ENCODE measurements around the gene COMT.

The COMT gene

DNA sequence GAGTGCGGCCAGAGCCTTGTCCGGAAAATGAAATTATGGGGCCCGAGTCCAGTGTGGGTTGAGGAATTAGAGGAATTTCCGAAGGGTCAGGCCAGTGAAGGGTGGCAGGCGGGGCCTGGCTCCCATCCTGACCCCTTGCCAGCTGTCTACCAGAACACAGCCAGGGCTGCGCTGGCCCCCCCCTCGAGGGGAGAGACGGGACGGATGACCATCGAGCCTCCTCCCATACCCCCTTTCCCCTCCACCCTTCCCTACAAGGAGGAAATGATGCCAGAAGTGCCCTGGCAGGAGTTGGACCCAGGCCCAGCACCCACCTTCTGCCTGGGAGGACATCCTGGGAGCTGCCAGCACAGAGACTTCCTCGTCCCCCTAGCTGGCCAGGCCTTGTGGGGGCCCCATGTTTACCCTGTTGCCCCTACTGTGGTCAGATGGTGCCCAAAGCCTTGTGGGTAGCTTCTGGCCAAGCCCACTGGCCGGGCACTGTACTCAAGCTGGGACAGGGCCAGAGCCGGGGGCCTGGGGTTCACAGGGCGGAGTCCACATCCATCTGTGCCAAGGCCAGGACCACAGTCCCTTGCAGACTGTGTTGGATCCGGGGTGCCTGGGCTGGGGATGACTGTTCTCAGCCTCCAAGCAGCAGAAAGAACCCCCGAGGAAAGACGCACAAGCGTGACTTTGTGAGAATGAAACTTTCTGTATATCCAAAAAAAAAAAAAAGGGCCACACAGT lies 54.2 kb downstream of the COMT start:
- Histone ChIP-seq H2AFZ (ENCODE audit: low read depth, low read length) (no peak overlapping the region), H3K79me2 (ENCODE audit: insufficient read depth, low read length) (no peaks in the 10 kb centered on the region), H3K4me3 (ENCODE audit: low read depth in 1 of 2, low read length in 2 of 2) (no peak overlapping the region), H3K9ac (ENCODE audit: low read depth, low read length) (no peak overlapping the region), H3K4me2 (ENCODE audit: insufficient read depth, low read length) (no peak overlapping the region), H3K9me3 (ENCODE audit: insufficient read depth, low read length, severe bottlenecking) (no peaks in the 10 kb centered on the region), H3K4me1 (ENCODE audit: insufficient read depth, low read length) (no peaks in the 10 kb centered on the region), H3K27me3 (ENCODE audit: insufficient read depth, low read length, poor library complexity) (no peaks in the 10 kb centered on the region), H4K20me1 (ENCODE audit: insufficient read depth, low read length) (peaks cover 23% of the 10 kb centered on the region; the same call in 1 of the 2 replicates), H3K36me3 (ENCODE audit: insufficient read depth, low read length) (no peaks in the 10 kb centered on the region), H3K27ac (ENCODE audit: low read length) (no peak overlapping the region)
- ATAC-seq (ENCODE audit: insufficient read depth, low read depth) (no peak), DNase-seq (no peak)
- TF ChIP-seq, protein P1, sequence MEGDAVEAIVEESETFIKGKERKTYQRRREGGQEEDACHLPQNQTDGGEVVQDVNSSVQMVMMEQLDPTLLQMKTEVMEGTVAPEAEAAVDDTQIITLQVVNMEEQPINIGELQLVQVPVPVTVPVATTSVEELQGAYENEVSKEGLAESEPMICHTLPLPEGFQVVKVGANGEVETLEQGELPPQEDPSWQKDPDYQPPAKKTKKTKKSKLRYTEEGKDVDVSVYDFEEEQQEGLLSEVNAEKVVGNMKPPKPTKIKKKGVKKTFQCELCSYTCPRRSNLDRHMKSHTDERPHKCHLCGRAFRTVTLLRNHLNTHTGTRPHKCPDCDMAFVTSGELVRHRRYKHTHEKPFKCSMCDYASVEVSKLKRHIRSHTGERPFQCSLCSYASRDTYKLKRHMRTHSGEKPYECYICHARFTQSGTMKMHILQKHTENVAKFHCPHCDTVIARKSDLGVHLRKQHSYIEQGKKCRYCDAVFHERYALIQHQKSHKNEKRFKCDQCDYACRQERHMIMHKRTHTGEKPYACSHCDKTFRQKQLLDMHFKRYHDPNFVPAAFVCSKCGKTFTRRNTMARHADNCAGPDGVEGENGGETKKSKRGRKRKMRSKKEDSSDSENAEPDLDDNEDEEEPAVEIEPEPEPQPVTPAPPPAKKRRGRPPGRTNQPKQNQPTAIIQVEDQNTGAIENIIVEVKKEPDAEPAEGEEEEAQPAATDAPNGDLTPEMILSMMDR (IDR thresholded peaks at IDR 0.05; ENCODE audit: borderline replicate concordance, extremely low read depth, low read length, poor library complexity, severe bottlenecking): no peak
- no peak for TF ChIP-seq EZH2 (IDR thresholded peaks at IDR 0.05; ENCODE audit: borderline replicate concordance, low read depth, low read length, severe bottlenecking)

DNA sequence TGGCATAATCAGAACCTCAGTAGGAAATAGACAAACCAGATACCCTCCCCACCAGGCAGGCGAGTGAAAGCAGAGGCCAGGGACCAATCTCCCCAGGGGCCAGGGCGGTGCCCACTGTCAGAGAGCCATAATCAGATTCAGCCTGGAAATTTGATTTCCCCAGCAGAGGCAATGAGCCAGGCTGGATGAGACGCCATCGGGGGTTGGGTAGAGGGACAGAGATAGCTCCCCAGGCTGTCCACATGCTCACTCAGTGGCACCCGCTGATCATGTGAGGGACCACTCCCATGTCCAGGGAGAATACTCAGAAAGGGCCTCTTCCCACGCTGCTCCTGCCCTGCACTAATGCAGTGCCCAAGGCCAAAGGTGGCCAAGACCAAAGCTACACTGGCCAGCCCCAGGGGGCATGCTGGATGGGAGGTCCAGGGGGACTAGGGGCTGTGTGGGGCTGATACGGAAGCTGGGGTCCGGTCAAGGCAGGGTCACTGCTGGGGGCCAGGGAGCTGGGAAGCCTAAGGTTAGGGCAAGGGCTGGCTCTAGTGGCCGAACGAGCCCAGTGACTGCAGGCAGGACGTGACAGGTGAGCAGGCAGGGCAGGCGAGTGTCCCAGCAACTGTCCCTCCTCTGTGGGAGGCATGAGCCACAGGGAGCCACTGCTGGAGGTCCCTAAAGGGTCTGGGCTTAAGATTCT lies 55.3 kb downstream of the COMT start:
- H2AFZ ChIP-seq (ENCODE audit: low read depth, low read length): no peak overlapping the region
- H3K4me2 ChIP-seq (ENCODE audit: insufficient read depth, low read length): no peak overlapping the region
- TF ChIP-seq EZH2 (IDR thresholded peaks at IDR 0.05; ENCODE audit: borderline replicate concordance, low read depth, low read length, severe bottlenecking): no peak
- TF ChIP-seq, protein P1 (IDR thresholded peaks at IDR 0.05; ENCODE audit: borderline replicate concordance, extremely low read depth, low read length, poor library complexity, severe bottlenecking): no peak
- ATAC-seq (ENCODE audit: insufficient read depth, low read depth) (no peak), DNase-seq (no peak)
- no peak overlapping the region for H3K27ac ChIP-seq (ENCODE audit: low read length)
- no peaks in the 10 kb centered on the region for H3K36me3 ChIP-seq (ENCODE audit: insufficient read depth, low read length)
- H3K9ac ChIP-seq (ENCODE audit: low read depth, low read length): no peak overlapping the region
- no peaks in the 10 kb centered on the region for H3K9me3 ChIP-seq (ENCODE audit: insufficient read depth, low read length, severe bottlenecking)
- no peaks in the 10 kb centered on the region for H3K27me3 ChIP-seq (ENCODE audit: insufficient read depth, low read length, poor library complexity)
- no peaks in the 10 kb centered on the region for H3K79me2 ChIP-seq (ENCODE audit: insufficient read depth, low read length)
- no peaks in the 10 kb centered on the region for H3K4me1 ChIP-seq (ENCODE audit: insufficient read depth, low read length)
- peaks cover 18% of the 10 kb centered on the region; the same call in 1 of the 2 replicates for H4K20me1 ChIP-seq (ENCODE audit: insufficient read depth, low read length)
- no peak overlapping the region for H3K4me3 ChIP-seq (ENCODE audit: low read depth in 1 of 2, low read length in 2 of 2)

DNA sequence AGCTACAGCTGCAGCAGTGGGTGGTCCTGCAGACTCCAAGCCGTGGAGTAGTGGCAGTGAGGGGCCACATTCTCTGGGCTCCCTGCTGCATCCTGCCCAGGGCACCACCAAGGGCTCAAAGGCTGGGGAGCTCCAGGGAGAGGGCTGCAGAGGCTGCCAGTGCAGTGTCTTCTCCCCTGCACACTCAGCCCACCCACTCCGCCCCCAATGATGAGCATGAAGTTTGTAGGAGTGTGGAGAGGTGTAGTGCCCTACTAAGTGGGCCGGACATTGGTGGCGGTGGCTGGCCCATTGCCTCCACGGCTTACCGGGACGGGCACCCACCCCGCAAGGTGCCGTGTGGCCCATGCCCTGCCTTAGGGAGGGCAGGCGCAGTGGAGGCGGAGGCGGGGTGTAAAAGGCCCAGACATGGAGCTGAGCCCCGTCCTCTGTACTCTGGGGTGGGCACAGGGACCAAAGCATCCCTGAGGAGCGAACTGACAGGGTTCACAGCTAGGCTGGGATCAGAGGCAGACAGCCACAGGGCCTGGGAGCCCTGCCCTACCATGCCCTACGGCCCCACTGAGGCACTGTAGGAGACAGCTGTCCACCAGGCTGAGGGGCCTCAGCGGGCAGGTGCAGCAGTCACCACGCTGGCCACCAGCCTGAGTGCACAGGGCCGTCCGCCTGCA lies 56.1 kb downstream of the COMT start:
- no peak overlapping the region for H3K27ac ChIP-seq (ENCODE audit: low read length)
- H4K20me1 ChIP-seq (ENCODE audit: insufficient read depth, low read length): peaks cover 18% of the 10 kb centered on the region; the same call in 1 of the 2 replicates
- H3K4me3 ChIP-seq (ENCODE audit: low read depth in 1 of 2, low read length in 2 of 2): no peak overlapping the region
- no peak for ATAC-seq (ENCODE audit: insufficient read depth, low read depth)
- no peaks in the 10 kb centered on the region for H3K36me3 ChIP-seq (ENCODE audit: insufficient read depth, low read length)
- no peak overlapping the region for H3K9ac ChIP-seq (ENCODE audit: low read depth, low read length)
- no peak overlapping the region for H2AFZ ChIP-seq (ENCODE audit: low read depth, low read length)
- no peak overlapping the region for H3K4me2 ChIP-seq (ENCODE audit: insufficient read depth, low read length)
- H3K4me1 ChIP-seq (ENCODE audit: insufficient read depth, low read length): no peaks in the 10 kb centered on the region
- no peaks in the 10 kb centered on the region for H3K9me3 ChIP-seq (ENCODE audit: insufficient read depth, low read length, severe bottlenecking)
- no peak for DNase-seq
- no peaks in the 10 kb centered on the region for H3K79me2 ChIP-seq (ENCODE audit: insufficient read depth, low read length)
- TF ChIP-seq EZH2 (IDR thresholded peaks at IDR 0.05; ENCODE audit: borderline replicate concordance, low read depth, low read length, severe bottlenecking): no peak
- TF ChIP-seq, protein P1 (IDR thresholded peaks at IDR 0.05; ENCODE audit: borderline replicate concordance, extremely low read depth, low read length, poor library complexity, severe bottlenecking): no peak
- no peaks in the 10 kb centered on the region for H3K27me3 ChIP-seq (ENCODE audit: insufficient read depth, low read length, poor library complexity)

Data from DND-41 (cell line).